H1 (cell line): ENCODE measurements around the gene KCTD16. TPM values are rescaled to one million over a fixed set of nuclear protein-coding genes. Genes with fewer than 3 reads are reported as not detected.

Experiments
- CTCF ChIA-PET: fragments of 300-600 bp; sonication (Branson Sonifier 250); formaldehyde crosslinking; loops from one replicate; lab custom pipeline; 2021; ENCODE audit not compliant: partially characterized antibody; lab: Charles Lee
- POLR2A ChIA-PET: fragments of 300-600 bp; sonication (Branson Sonifier 250); formaldehyde crosslinking; loops from one replicate; lab custom pipeline; 2021; ENCODE audit warnings: inconsistent platforms; ENCODE audit not compliant: partially characterized antibody; lab: Charles Lee
- DNase-seq, 2 experiments: peaks; one replicate each; pipeline versions ENCODE4 v3.0.0 to v3.0.0-alpha.2; 2010 to 2022; ENCODE audit warnings: low spot score in 2 of 2, low read depth in 1 of 2, mixed read lengths in 1 of 2
- FAIRE-seq: peaks from 2 replicates; lab custom pipeline; 2011; peaks lifted over from hg19 to GRCh38; lab: Jason Lieb, UNC
- H2AFZ ChIP-seq: 2 replicates; pipeline ENCODE4 v1.8.1; 2012; ENCODE audit warnings: low read length, inconsistent platforms
- H2AK5ac ChIP-seq: 2 replicates; pipeline ENCODE4 v1.6.1; 2013; ENCODE audit warnings: low read depth, low read length
- H2BK120ac ChIP-seq: replicated peaks from 2 replicates; pipeline ENCODE3; 2013; ENCODE audit warnings: low read depth, low read length, inconsistent platforms
- H2BK12ac ChIP-seq: 2 replicates; pipeline ENCODE4 v1.6.1; 2013; ENCODE audit warnings: low read depth, low read length
- H2BK15ac ChIP-seq: 2 replicates; pipeline ENCODE4 v1.6.1; 2013; ENCODE audit warnings: low read length
- H2BK20ac ChIP-seq: 2 replicates; pipeline ENCODE4 v1.6.1; 2013; ENCODE audit warnings: low read length
- H2BK5ac ChIP-seq: 2 replicates; pipeline ENCODE4 v1.6.1; 2013; ENCODE audit warnings: low read depth, low read length
- H3K14ac ChIP-seq: 2 replicates; pipeline ENCODE4 v1.6.1; 2013; ENCODE audit warnings: inconsistent platforms; ENCODE audit not compliant: insufficient read length
- H3K18ac ChIP-seq: 2 replicates; pipeline ENCODE4 v1.6.1; 2013; ENCODE audit warnings: low read length; ENCODE audit errors: extremely low read depth
- H3K23ac ChIP-seq: 2 replicates; pipeline ENCODE4 v1.6.1; 2013; ENCODE audit warnings: inconsistent platforms; ENCODE audit not compliant: insufficient read length
- H3K23me2 ChIP-seq: 2 replicates; pipeline ENCODE4 v1.6.1; 2013; ENCODE audit warnings: low read depth, low read length
- H3K27ac ChIP-seq: 2 replicates; pipeline ENCODE4 v1.6.1; 2011; ENCODE audit warnings: low read depth, low read length, inconsistent platforms
- H3K27me3 ChIP-seq, 4 experiments: replicated peaks in 1 of 4; 1 replicate in 1 of 4; 2 replicates in 3 of 4; pipeline versions ENCODE4 v1.6.1 to v1.8.1; 2011 to 2013; ENCODE audit warnings: low read length in 3 of 4, mild to moderate bottlenecking in 3 of 4, inconsistent platforms in 2 of 4, mixed read lengths in 2 of 4, moderate library complexity in 1 of 4; ENCODE audit not compliant: control insufficient read depth in 3 of 4, insufficient read depth in 3 of 4; ENCODE audit errors: extremely low read depth in 1 of 4
- H3K36me3 ChIP-seq, 4 experiments: 2 replicates each; pipeline versions ENCODE4 v1.6.1 to v1.8.1; 2011 to 2013; ENCODE audit warnings: mild to moderate bottlenecking in 4 of 4, low read length in 3 of 4, moderate library complexity in 2 of 4, control low read depth in 1 of 4, inconsistent platforms in 1 of 4; ENCODE audit not compliant: insufficient read depth in 4 of 4, control insufficient read depth in 2 of 4
- H3K4ac ChIP-seq: replicated peaks from 2 replicates; pipeline ENCODE3; 2013; ENCODE audit warnings: low read length, low read depth, mixed read lengths, inconsistent platforms; ENCODE audit not compliant: insufficient read length
- H3K4me1 ChIP-seq, 4 experiments: replicated peaks in 1 of 4; 1 replicate in 1 of 4; 2 replicates in 3 of 4; pipeline versions ENCODE4 v1.6.1 to v1.8.1; 2011 to 2013; ENCODE audit warnings: low read length in 3 of 4, inconsistent platforms in 2 of 4, mixed read lengths in 1 of 4; ENCODE audit not compliant: insufficient read depth in 4 of 4, control insufficient read depth in 3 of 4
- H3K4me2 ChIP-seq, 2 experiments: 2 replicates each; pipeline versions ENCODE4 v1.6.1 to v1.8.1; 2011 to 2013; ENCODE audit warnings: low read depth in 2 of 2, low read length in 2 of 2, control low read depth in 1 of 2, inconsistent platforms in 1 of 2, mild to moderate bottlenecking in 1 of 2; ENCODE audit not compliant: insufficient read depth in 1 of 2
- H3K4me3 ChIP-seq, 4 experiments: fragments of 200-600, 300-600 bp in 1 of 4; sonication (generic), shearing (Covaris generic), sonication (Bioruptor Twin) in 1 of 4; 2 replicates each; pipeline versions ENCODE4 v1.5.1 to v1.8.1; 2011 to 2016; ENCODE audit warnings: low read length in 4 of 4, low read depth in 3 of 4, control low read depth in 2 of 4, inconsistent platforms in 2 of 4, mild to moderate bottlenecking in 2 of 4, mixed read lengths in 1 of 4, moderate library complexity in 1 of 4; ENCODE audit not compliant: insufficient read depth in 2 of 4; ENCODE audit errors: extremely low read depth in 1 of 4
- H3K56ac ChIP-seq: replicated peaks from 2 replicates; pipeline ENCODE3; 2013; ENCODE audit warnings: low read depth, mild to moderate bottlenecking, mixed read lengths, low read length, inconsistent platforms; ENCODE audit not compliant: insufficient read length
- H3K79me1 ChIP-seq: 2 replicates; pipeline ENCODE4 v1.6.1; 2013; ENCODE audit warnings: low read depth, low read length, control low read depth
- H3K79me2 ChIP-seq, 2 experiments: 2 replicates each; pipeline versions ENCODE4 v1.6.1 to v1.8.1; 2012 to 2013; ENCODE audit warnings: low read length in 2 of 2, mild to moderate bottlenecking in 2 of 2, inconsistent platforms in 1 of 2; ENCODE audit not compliant: insufficient read depth in 2 of 2, control insufficient read depth in 1 of 2
- H3K9ac ChIP-seq, 4 experiments: replicated peaks in 1 of 4; 1 replicate in 1 of 4; 2 replicates in 3 of 4; pipeline versions ENCODE4 v1.6.1 to v1.8.1; 2011 to 2013; ENCODE audit warnings: low read depth in 3 of 4, low read length in 3 of 4, control low read depth in 2 of 4, mild to moderate bottlenecking in 2 of 4, moderate library complexity in 2 of 4, inconsistent platforms in 1 of 4; ENCODE audit errors: extremely low read depth in 1 of 4
- H3K9me3 ChIP-seq, 2 experiments: 2 replicates each; pipeline versions ENCODE4 v1.6.1 to v1.8.1; 2012 to 2013; ENCODE audit warnings: mild to moderate bottlenecking in 2 of 2, moderate library complexity in 2 of 2, control low read depth in 1 of 2, inconsistent platforms in 1 of 2, low read depth in 1 of 2, low read length in 1 of 2, mixed read lengths in 1 of 2; ENCODE audit not compliant: insufficient read depth in 2 of 2
- H4K20me1 ChIP-seq, 2 experiments: replicated peaks in 1 of 2; 2 replicates each; pipeline versions ENCODE3 to v1.8.1; 2011 to 2013; ENCODE audit warnings: inconsistent platforms in 2 of 2, low read length in 2 of 2, mild to moderate bottlenecking in 1 of 2; ENCODE audit not compliant: insufficient read depth in 2 of 2, control insufficient read depth in 1 of 2
- H4K5ac ChIP-seq: 2 replicates; pipeline ENCODE4 v1.6.1; 2013; ENCODE audit warnings: low read length, low read depth, mixed read lengths, inconsistent platforms; ENCODE audit not compliant: insufficient read length
- H4K8ac ChIP-seq: 2 replicates; pipeline ENCODE4 v1.8.0; 2013; ENCODE audit warnings: mild to moderate bottlenecking, moderate library complexity, low read length, inconsistent platforms; ENCODE audit not compliant: insufficient read depth; ENCODE audit errors: extremely low read depth
- H4K91ac ChIP-seq: replicated peaks from 2 replicates; pipeline ENCODE3; 2013; ENCODE audit warnings: low read length, mixed read lengths, inconsistent platforms; ENCODE audit not compliant: insufficient read length
- CEBPB ChIP-seq: IDR thresholded peaks from 2 replicates; pipeline ENCODE4 v1.6.1; 2012; ENCODE audit warnings: low read depth, low read length
- EZH2 ChIP-seq: fragments of 200-600 bp; sonication (generic); IDR thresholded peaks from 2 replicates; pipeline ENCODE4 v1.7.1; 2012; ENCODE audit warnings: low read depth, mild to moderate bottlenecking, moderate library complexity, low read length, inconsistent platforms; ENCODE audit not compliant: severe bottlenecking
- FOSL1 ChIP-seq: IDR thresholded peaks from 2 replicates; pipeline ENCODE4 v1.6.1; 2011; ENCODE audit warnings: mild to moderate bottlenecking, low read depth, low read length, moderate library complexity; ENCODE audit not compliant: insufficient read depth
- GABPA ChIP-seq: IDR thresholded peaks from 2 replicates; pipeline ENCODE4 v1.6.1; 2011; ENCODE audit warnings: mild to moderate bottlenecking, low read length, moderate library complexity, borderline replicate concordance; ENCODE audit not compliant: insufficient read depth
- KDM5A ChIP-seq: fragments of 200-600 bp; IDR thresholded peaks from 2 replicates; pipeline ENCODE4 v1.7.1; 2012; ENCODE audit warnings: mild to moderate bottlenecking, low read length, inconsistent platforms, mixed read lengths
- MAFK ChIP-seq: IDR thresholded peaks from 2 replicates; pipeline ENCODE4 v1.6.1; 2012; ENCODE audit warnings: low read depth, mild to moderate bottlenecking, improper control_type of control experiment, low read length
- RBBP5 ChIP-seq: IDR thresholded peaks from 2 replicates; pipeline ENCODE4 v1.7.1; 2012; ENCODE audit warnings: low read depth, mild to moderate bottlenecking, inconsistent platforms, low read length, moderate library complexity, borderline replicate concordance
- TAF1 ChIP-seq: IDR thresholded peaks from 2 replicates; pipeline ENCODE4 v1.6.1; 2011; ENCODE audit warnings: mild to moderate bottlenecking, low read depth, low read length
- WGBS, 2 experiments: shearing (Covaris generic) in 1 of 2; methylation state at CpG; one replicate each; pipeline versions ENCODE4 v1.1.6 to v1.1.7; 2013 to 2015; ENCODE audit warnings: low lambda C conversion rate in 2 of 2, mixed read lengths in 2 of 2, inconsistent platforms in 1 of 2, low coverage in 1 of 2, missing lambda C conversion rate in 1 of 2; ENCODE audit not compliant: insufficient replicate concordance in 2 of 2, insufficient coverage in 1 of 2, insufficient read length in 1 of 2; ENCODE audit errors: extremely low coverage in 1 of 2, missing lambda C conversion rate in 1 of 2; 5-methylcytosine and 5-hydroxymethylcytosine counted together
- polyA plus RNA-seq, 7 experiments: library from polyadenylated mRNA; depleted of rRNA in 3 of 7; stranded (reverse) in 5 of 7; unstranded in 2 of 7; fragments of >200 nt in 5 of 7; fragments of 200-250 nt in 2 of 7; gene quantifications; 1 replicate in 5 of 7; 2 replicates in 1 of 7; 4 replicates in 1 of 7; pipeline versions ENCODE4 v1.2.1 to v1.2.3, GENCODE V29; 2011 to 2013; ENCODE audit warnings: missing spikeins in 2 of 7, mixed read lengths in 2 of 7
- total RNA-seq: library from RNA; stranded (reverse); fragmentation: NEBNext Ultra II Directional; extraction: Animal tissue kit (Norgen Biotek cat#: 25700); gene quantifications from 2 replicates; pipeline ENCODE4 v1.2.1, GENCODE V29; 2021
- TF ChIP-seq, protein P1 (sequence below): IDR thresholded peaks from 2 replicates; pipeline ENCODE4 v1.6.1; 2012; ENCODE audit warnings: inconsistent platforms
- TF ChIP-seq, protein P2 (sequence below): IDR thresholded peaks from 2 replicates; pipeline ENCODE4 v1.6.1; 2012; ENCODE audit warnings: low read length, inconsistent platforms

KCTD16 gene
- total and polyA plus RNA-seq, 2 of the 8 experiments (the other 6 are each of a cell fraction or from before 2014, with no cell fraction given) = 0.03 to 0.24 TPM

GRCh38 chr5:144308906-144309670 lies 138.4 kb downstream of the KCTD16 start:
- DNase-seq (no peak), FAIRE-seq (no peak)
- ChIA-PET CTCF (interaction anchor here (0.6 to 1.6 kb wide), 3 partner anchors 62 to 473 kb away, joined by 3 to 5 read pairs (median 4); no protein-coding TSS in a partner anchor), POLR2A (interaction anchor here (1.5 kb wide), 1 partner anchor 13 kb away, joined by 3 read pairs; no protein-coding TSS in a partner anchor)
- Histone ChIP-seq H3K79me2 (no peaks in the 10 kb centered on the region), H2AK5ac (no peak overlapping the region), H3K23ac (no peak overlapping the region), H3K23me2 (no peaks in the 10 kb centered on the region), H4K91ac (no peak overlapping the region), H2BK12ac (no peak overlapping the region), H2AFZ (no peak overlapping the region), H3K14ac (no peak overlapping the region), H3K27me3 (no peaks in the 10 kb centered on the region), H2BK20ac (no peak overlapping the region), H2BK120ac (no peak overlapping the region), H3K18ac (no peak overlapping the region), H3K4me3 (no peak overlapping the region), H3K9me3 (no peaks in the 10 kb centered on the region), H3K79me1 (no peaks in the 10 kb centered on the region), H3K9ac (no peak overlapping the region), H4K8ac (no peak overlapping the region), H2BK5ac (no peak overlapping the region), H3K4me1 (no peaks in the 10 kb centered on the region), H4K5ac (no peak overlapping the region), H2BK15ac (no peak overlapping the region), H3K27ac (no peak overlapping the region), H3K4me2 (no peak overlapping the region), H3K56ac (no peak overlapping the region), H3K4ac (no peak overlapping the region), H3K36me3 (no peaks in the 10 kb centered on the region), H4K20me1 (no peaks in the 10 kb centered on the region)
- 88% methylated on average over 5 of the region's 5 CpGs; no CpG with 5 or more reads in 1 of the 2 experiments for WGBS, 2 experiments
- TF ChIP-seq GABPA = no peak
- TF ChIP-seq FOSL1 = no peak
- TF ChIP-seq TAF1 = no peak
- TF ChIP-seq KDM5A = no peak
- no peak for TF ChIP-seq MAFK
- TF ChIP-seq RBBP5 = no peak
- no peak for TF ChIP-seq EZH2
- TF ChIP-seq, protein P1, sequence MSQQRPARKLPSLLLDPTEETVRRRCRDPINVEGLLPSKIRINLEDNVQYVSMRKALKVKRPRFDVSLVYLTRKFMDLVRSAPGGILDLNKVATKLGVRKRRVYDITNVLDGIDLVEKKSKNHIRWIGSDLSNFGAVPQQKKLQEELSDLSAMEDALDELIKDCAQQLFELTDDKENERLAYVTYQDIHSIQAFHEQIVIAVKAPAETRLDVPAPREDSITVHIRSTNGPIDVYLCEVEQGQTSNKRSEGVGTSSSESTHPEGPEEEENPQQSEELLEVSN = no peak
- TF ChIP-seq, protein P2, sequence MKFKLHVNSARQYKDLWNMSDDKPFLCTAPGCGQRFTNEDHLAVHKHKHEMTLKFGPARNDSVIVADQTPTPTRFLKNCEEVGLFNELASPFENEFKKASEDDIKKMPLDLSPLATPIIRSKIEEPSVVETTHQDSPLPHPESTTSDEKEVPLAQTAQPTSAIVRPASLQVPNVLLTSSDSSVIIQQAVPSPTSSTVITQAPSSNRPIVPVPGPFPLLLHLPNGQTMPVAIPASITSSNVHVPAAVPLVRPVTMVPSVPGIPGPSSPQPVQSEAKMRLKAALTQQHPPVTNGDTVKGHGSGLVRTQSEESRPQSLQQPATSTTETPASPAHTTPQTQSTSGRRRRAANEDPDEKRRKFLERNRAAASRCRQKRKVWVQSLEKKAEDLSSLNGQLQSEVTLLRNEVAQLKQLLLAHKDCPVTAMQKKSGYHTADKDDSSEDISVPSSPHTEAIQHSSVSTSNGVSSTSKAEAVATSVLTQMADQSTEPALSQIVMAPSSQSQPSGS = no peak
- no peak for TF ChIP-seq CEBPB
